ENCODE results near the gene MTMR11.

DNA sequence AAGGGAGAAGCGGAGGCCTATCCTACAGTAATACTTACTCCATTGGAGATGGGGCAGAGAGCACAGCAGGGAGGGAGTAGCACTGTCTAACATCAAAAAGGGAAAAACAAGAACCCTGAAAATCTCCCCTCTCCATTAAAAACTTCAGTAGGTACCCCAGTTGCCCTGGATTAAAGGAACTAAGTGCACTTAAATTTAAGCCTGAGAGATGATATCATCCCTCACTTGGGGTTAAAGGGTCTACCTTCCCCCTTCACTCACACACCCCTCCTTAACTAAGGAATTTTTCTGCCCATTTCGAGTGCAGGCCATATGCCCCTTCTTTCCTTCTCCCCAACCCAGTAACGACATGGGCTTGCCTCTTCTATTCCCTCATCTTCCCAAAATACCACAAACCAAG, 3.7 kb upstream of the MTMR11 start:
- TF ChIP-seq SUZ12 (IDR thresholded peaks at IDR 0.05; ENCODE audit: low read length) (no peak), EGR1 (IDR thresholded peaks at IDR 0.05; ENCODE audit: borderline replicate concordance, low read depth, low read length) (no peak), POLR2AphosphoS5 (IDR thresholded peaks at IDR 0.05; ENCODE audit: low read depth, low read length) (no peak)
- TF ChIP-seq, protein P1, sequence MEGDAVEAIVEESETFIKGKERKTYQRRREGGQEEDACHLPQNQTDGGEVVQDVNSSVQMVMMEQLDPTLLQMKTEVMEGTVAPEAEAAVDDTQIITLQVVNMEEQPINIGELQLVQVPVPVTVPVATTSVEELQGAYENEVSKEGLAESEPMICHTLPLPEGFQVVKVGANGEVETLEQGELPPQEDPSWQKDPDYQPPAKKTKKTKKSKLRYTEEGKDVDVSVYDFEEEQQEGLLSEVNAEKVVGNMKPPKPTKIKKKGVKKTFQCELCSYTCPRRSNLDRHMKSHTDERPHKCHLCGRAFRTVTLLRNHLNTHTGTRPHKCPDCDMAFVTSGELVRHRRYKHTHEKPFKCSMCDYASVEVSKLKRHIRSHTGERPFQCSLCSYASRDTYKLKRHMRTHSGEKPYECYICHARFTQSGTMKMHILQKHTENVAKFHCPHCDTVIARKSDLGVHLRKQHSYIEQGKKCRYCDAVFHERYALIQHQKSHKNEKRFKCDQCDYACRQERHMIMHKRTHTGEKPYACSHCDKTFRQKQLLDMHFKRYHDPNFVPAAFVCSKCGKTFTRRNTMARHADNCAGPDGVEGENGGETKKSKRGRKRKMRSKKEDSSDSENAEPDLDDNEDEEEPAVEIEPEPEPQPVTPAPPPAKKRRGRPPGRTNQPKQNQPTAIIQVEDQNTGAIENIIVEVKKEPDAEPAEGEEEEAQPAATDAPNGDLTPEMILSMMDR (IDR thresholded peaks at IDR 0.05; ENCODE audit: control extremely low read depth in 1 of 3, insufficient read depth in 1 of 3, low read depth in 1 of 3, low read length in 3 of 3) = no peak

Data from H1 (cell line).